GM19468 (cell line): Measurements from ENCODE around the gene SMCO4.
A peak's percentile ranks its signal among the peaks of the same experiment; 100 is the strongest.

Source experiments
- ATAC-seq: cut with Tn5 transposase; IDR thresholded peaks from one replicate; pipeline ENCODE4 v1.9.1; 2021; ENCODE audit warnings: mild to moderate bottlenecking, moderate library complexity, moderate number of reproducible peaks; ENCODE audit not compliant: unreplicated experiment; ENCODE audit errors: extremely low read depth

The SMCO4 gene

DNA sequence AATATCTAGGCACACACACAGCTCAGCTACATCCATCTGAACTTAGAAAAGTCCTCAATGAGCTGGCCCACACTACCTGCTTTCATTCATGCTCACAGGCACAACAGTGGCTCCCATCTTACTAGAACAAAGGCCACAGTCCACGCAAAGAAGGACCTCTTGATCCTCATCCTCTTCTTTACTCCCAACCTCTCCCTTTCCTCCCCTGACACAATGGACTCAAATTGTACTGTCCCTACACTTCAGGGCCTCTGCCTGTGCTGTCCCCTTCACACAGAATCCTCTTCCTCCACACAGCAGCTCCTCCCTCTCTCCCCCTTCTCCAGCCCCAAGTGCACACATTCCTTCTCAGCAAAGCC lies 12.7 kb downstream of the SMCO4 start:
- ATAC-seq = no peak

DNA sequence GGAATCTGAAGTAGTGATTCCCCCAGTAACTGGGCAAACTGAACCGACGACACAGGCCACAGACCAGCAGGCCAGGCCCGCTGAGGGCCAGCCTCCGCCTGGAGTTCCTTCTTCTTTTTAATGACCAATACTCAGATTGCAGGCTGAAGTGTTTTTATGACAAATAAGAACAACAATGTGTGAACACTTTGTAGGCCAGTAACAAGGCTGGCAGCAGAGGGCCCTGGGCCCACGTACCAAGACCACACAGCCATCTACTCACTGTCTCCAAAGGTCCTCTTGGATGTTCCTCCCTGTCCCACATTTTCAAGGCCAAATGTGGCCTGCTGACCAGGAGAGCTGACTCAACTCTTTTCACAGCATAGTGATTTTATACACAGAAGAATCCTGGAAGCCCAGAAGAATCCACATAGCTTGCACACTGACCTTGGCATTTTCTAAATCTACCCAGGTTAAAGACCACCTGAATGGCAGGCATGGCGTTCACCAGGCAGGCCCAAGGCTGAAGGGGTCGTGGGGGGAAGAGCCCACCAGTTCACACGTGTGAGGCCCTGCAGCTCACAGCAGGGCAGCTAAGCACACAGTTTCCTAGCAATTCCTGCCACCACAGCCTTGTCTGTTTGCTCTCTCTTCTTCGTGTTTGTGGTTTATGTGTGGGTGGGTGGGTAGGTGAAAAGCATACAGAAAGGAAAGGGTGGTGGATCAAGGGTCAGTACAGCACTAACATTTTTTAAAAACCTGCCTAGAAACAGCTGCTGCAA lies 13.3 kb downstream of the SMCO4 start:
- ATAC-seq = peak; percentile 17

DNA sequence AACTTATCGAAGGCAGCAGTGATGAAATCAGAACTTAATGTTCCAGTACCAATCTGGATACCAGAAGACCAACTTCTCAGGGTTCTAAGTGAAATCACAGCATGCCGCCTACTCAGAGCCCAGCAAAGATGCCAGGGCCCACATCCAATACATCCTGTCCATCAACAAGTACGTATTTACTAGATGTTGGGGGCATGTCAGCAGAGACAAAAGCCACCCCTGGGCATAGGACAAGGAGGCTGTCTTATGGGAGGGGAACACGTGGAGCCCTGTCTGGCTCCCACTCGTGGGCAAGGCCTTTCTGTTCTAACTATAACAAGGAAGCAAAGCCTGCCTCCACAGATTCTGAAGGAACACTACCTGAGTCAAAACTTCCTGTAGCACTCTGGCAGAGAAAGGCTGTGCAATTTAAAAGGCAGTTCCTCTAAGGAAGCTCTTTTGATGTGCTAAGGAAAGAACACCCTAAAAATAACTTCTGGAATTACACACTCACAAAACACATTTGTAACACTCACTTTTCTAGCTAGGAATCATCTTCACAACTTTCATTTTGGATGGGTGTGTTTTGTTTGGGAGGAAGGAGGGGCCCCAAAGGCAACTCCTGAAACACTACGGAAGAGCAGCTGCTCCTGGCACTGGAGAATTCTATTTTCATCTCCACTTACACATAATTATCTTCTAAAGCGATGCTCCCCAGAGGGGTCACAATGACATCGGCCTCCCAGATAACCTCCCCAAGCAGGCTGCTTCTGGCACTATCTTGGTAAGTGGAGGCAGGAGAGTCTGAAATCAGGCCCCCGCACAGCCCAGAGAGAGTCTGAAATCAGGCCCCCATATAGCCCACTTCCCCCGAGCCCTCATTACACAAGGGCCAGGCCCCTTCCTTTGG lies 14.2 kb downstream of the SMCO4 start:
- ATAC-seq = no peak

DNA sequence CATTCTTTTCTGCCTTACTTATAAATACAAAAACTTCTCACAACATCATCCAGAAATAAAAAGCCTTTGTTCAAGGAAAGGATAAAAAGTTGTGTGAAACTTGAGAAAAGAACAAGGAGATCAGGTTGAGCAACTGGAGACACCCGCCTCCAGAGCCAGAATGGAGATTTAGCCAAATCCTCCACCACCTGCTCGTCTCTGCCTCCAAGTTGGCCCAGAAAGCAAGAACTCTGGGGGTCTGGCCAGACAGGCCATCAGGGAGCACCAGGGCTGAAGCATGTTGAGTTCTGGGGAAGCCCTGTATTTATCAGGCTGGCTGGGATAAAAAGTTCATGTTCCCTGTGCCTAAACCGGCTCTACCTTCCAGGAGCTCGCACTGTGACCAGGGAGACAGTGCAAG lies 14.9 kb downstream of the SMCO4 start:
- ATAC-seq = no peak

DNA sequence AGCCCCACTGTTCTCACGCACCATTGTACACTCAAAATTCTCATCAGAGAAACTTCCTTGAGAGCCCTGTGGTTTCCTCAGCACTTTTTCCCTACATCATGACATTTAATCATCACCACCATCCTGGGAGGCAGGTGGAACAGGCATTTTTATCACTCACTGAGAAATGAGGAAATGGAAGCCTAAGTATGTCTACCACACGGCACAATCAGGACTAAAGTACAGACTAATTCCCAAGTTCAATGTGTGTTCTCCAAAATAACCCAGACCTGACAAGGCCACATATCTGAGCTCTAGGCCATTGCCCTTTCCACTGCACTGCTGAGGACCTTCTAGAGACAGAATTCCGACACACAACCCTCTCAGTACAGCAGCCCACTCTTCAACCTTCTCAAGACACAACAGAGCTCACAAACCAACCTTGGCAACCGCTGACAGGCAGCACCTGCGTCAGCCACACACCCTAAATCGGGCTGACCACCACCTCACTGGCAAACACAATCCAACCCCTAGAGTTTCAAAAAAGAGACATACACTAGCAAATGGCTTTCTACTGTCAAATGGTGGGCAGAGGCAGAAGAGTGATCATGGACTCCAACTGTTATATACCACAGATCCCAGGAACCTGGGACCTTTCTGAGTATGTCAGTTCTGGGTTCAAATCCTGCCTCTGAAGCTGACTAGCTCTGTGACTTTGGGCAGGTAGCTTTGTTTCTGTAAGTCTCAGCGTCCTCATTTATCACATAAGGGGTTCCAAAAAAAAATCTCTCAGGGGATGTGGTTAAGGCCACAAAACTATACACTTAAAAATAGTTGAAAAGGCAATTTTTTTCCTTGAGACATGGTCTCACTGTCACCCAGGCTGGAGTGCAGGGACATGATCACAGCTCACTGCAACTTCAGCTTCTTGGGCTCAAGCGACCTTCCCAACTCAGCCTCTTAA lies 16.3 kb downstream of the SMCO4 start:
- no peak for ATAC-seq

DNA sequence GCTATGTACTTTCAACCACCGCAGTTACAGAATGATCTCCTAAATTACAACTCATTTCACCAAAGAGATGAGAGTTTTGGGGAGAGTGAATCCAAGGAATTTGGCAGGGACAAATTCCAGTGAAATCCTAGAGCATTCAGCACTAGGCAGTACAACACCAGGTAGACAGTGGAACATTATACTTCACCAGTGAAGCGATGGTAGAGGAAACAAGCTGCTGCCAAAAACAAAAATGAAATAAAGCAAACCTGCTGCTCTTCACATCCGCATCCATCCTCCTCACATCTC lies 16.9 kb downstream of the SMCO4 start:
- no peak for ATAC-seq

DNA sequence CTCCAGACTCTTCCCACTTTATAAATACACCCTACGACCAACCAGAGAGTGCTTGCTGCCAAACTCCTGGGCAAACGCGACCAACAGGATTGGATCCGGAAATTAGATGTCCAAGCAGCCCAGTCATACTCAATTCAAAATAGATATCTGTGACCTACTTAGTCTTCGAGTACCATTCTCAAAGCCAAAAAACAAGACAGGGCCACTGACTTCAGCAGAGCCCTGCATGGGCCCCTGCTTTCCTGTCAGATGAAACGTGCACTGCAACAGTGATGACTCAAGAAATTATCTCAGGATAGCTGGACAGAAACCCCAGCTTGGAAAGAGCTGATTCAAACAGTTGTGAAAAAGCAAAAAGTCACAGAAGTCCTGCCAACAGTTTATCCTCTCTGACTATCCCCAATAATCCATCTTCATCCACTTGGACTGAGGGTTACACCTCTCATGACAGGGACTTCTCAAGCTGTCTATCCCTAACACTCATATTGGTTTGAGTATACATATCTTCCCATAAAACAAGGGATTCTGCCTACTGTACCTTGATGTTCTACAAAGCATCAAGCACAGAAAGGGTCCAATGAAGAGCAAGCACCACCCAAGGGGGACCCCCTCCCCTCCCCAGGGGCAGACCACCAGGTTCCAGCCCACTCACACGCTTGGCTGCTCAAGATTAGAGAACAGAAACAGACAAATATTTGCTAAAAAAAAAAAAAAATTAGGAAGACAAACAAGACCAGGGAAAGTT lies 17.4 kb downstream of the SMCO4 start:
- no peak for ATAC-seq

DNA sequence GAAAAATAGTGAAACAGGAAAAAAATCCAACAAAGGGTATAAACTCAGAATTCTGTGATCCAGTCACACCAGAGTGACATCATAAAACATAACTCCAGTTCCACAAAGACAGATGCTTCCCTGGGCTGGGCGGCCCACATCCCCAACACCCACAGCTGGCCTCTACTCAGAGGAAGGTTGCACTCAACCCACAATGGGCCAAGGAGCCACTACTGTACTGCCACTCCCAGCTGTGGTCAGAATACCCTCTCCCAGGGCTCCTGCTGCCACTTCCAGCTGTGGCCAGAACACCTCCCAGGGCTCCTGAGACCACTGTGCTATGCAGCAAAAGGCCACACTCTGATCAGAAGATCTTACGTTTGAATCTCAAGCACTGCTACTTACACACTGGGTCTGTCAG lies 18.3 kb downstream of the SMCO4 start:
- ATAC-seq = no peak

DNA sequence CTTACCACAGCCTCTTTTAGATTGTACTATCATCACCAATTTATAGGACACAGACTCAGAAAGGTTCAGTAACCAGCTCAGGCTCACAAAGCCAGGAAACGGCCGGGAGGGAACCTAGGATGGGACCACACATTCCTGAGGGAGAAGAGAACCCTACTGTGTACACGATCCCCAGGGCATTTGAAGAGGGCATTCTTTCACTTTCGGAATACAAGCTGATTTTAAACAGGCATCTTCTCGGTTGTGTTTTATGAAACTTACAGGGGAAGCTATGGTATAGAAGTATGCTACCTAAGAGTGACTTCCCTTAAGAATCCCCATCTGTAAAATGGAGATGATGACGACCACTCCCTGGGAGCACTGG lies 19.0 kb downstream of the SMCO4 start:
- peak; percentile 60 for ATAC-seq

DNA sequence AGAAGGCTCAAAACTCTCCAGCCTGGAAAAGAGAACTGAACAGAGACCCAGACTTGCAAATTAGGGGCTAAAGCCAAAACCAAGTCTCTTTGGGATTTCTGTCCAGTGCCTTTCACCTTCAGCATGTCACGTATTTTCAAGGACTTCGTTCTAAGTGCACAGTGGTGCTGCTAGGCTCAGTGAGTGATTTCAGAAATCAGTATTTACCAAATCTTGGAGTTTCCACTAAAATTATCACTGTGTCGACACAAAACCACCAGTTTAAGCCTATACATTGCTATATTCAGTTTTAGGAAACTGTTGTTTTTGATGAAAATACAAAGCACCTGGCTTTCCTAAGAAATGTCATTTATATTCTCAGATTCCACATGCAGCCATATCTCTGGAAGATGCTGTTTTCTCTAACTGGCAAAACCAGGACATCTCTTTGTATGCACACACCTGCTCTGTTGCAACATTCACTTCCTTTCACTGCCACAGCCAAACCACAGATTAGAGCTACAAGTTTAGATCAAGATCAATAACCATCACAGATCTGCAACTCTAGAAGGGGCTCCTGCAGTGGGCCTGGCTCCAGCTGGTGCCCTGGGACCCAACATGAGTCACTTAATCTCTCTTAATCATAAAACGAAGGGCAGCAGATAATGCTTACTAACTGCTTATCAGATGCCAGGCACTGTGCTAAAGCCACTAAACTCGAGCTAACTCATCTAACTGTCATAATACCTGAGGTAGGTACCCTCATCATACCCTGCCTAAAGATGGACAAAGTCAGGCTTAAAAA lies 22.3 kb downstream of the SMCO4 start:
- ATAC-seq = no peak

DNA sequence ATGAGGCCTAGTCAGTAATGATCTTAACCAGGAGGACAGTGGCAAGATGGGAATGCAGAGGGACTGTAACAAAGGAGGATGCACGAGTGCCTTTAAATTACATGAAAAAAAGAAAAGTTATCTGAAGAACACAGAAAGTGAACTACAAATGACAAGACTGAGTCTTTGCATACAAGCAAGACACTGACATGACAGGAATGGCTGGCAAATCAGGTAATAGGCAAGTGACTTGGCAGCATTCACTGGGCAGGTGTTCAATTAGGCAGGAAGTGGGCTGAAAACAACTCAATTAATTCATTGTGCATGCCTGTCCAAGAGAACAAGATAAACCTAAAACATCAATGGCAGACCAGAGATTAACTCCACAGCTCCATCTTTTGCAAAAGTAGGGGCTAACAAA lies 24.0 kb downstream of the SMCO4 start:
- ATAC-seq = no peak

DNA sequence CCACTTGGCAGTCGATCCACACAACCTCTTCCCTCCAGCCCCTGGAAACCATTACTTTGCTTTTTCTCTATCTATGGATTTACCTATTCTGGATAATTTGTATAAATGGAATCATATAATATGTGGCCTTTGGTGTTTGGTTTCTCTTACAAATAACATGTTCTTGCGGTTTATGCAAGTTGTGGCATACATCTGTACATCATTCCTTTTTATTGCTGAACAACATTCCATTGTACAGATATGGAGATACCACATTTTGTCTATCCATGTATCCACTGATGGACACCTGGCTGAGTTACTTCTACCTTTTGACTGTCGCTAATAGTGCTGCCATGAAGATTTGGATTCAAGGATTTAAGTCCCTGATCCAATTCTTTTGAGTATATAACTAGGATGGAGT lies 25.1 kb downstream of the SMCO4 start:
- ATAC-seq = no peak

DNA sequence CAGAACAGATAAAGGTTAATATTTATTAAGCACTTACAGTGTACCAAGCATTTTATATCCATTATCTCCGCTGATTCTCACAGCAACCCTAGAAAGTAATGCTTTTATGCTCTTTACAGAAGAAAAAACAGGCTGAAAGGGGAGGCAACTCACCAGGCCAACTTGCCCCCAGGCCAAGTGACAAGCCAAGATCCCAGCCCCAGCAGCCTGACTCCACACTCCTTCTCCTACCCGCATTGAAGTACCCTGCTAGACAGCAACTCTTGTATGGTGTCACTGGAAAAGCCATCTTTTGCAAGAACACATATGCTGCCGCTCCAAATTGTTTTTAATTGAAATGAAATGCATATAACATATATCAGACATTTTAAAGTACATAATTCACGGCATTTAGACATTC lies 25.6 kb downstream of the SMCO4 start:
- ATAC-seq = no peak

DNA sequence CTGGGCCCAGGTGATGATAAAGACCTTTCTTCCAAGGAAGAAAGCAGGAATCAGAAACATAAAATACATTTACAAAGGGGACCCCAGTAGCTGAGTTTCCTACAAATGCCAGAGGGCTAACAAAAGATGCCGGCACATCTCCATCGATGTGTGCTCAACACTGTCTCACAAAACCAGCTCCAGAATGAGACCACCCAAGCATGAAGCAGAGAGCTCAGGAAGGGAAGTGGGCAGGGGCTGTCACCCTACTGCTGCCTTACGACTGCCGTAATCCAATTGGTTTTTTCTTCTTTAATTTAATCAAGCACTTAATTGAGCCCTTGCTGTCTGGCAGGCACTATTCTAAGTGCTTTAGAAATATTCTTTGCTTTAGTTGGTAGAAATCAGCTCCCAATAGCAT lies 26.1 kb downstream of the SMCO4 start:
- ATAC-seq = no peak

DNA sequence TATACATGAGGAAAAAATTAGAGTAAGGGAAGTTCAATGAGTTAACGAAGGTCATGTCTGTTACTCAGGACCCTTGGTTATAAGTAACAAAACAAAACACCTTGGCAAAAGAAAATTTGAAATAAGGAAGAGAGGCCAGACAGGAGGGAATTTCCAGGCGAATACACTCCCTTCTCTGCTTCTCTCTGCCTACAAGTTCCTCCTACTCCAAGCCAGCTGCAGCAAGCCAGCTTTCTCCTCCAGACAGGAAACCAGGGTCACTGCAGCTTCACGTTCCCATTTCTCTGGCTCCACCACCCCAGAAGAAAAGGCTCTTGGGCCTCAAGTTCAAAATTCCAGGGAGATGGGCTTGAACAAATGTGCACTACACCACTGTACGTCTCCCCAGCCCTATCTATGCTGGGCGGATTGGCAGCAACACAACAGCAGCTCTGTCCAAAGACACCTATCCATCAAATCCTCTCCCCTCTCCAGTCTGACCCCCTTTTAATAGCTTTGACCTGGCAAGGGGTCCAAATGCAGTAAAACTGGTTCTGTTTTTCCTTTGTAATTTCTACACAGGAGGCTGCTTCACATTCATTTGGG lies 27.7 kb downstream of the SMCO4 start:
- no peak for ATAC-seq

DNA sequence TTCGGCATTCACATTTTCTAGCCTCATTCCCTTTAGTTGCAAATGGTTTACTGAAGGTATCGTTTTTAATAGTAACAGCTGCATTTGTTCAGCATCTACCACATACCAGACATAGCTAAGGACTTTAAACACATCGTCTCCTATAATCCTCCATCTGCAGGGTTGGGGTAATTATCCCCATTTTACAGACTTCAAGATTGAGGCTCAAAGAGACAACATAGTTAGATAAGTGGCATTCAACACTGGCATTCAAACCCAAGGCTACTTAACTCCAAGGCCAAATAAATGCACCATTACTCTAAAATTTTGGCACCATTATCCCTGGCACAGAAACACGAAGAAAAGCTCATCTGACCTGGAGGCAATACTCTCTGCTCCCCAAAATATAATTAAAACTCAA lies 28.5 kb downstream of the SMCO4 start:
- ATAC-seq = no peak

DNA sequence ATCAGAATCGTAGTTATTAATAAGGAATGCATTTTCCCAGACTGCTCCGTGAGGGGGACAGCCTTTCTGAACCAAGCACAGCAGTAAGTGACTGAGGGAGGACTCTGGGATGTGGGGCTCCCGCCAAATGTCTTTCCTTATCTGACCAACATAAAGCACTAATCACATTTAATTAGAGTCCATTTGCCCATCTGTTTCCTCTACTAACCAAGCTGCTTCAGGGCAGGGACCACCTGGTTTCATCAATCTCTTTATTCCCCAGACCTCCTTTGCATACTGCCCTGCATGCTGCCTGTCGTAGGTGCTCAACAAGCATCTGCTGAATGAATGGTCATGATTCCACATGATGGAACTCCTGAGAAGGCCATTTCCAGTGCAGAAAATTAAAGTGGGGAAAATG lies 29.4 kb downstream of the SMCO4 start:
- ATAC-seq = no peak

DNA sequence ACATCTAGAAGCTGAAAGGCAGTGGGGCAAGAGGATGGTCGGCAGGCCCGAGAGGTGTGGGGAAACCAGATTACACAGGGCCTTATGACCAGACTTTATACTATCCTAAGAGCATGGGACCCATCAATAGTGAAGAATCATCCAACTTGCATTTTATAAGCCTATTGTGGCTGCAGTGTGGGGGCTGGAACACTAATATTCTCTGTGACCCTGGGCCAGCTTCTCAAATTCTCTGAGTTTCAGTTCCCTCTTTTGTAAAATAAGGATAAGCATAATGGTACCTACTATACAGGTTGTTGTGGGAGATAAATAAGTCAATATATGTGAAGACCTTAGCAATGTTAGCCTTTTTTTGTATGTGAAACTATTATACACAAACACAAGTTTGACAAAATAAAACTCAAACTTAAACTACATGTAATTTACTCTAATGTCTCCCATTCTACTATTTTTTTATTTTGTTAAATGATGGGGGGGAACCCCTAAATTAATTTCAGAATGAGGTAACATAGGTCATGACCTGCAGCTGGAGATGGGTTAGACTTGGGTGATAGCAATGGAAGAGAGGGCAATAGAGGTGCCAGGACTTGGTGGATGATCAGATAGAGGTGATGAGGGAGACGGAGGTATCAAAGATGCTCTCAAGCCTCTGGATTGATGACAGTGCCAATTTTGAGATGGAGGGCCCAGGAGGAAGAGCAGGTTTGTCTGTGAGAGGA lies 30.1 kb downstream of the SMCO4 start:
- peak; percentile 41 for ATAC-seq
